22Rv1 (cell line): ENCODE results near the gene ARX.

ENCODE experiments used
- H3K27ac ChIP-seq: fragments of 450-650 bp; 2 replicates; pipeline ENCODE4 v1.5.1; 2017
- ZFX ChIP-seq: fragments of 450-650 bp; IDR thresholded peaks from 2 replicates; pipeline ENCODE4 v1.6.1; 2017; ENCODE audit warnings: antibody characterized with exemption, borderline replicate concordance
- TF ChIP-seq, protein P1 (sequence below): fragments of 450-650 bp; IDR thresholded peaks from 2 replicates; pipeline ENCODE4 v1.5.1; 2017; ENCODE audit warnings: mild to moderate bottlenecking

Gene ARX

GRCh38 chrX:25005034-25005381, 10.8 kb downstream of the ARX start:
- H3K27ac ChIP-seq: no peak overlapping the region
- TF ChIP-seq, protein P1, sequence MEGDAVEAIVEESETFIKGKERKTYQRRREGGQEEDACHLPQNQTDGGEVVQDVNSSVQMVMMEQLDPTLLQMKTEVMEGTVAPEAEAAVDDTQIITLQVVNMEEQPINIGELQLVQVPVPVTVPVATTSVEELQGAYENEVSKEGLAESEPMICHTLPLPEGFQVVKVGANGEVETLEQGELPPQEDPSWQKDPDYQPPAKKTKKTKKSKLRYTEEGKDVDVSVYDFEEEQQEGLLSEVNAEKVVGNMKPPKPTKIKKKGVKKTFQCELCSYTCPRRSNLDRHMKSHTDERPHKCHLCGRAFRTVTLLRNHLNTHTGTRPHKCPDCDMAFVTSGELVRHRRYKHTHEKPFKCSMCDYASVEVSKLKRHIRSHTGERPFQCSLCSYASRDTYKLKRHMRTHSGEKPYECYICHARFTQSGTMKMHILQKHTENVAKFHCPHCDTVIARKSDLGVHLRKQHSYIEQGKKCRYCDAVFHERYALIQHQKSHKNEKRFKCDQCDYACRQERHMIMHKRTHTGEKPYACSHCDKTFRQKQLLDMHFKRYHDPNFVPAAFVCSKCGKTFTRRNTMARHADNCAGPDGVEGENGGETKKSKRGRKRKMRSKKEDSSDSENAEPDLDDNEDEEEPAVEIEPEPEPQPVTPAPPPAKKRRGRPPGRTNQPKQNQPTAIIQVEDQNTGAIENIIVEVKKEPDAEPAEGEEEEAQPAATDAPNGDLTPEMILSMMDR: no peak
- TF ChIP-seq ZFX: no peak

GRCh38 chrX:25004485-25005032, 11.2 kb downstream of the ARX start:
- no peak overlapping the region for H3K27ac ChIP-seq
- TF ChIP-seq, protein P1: no peak

DNA sequence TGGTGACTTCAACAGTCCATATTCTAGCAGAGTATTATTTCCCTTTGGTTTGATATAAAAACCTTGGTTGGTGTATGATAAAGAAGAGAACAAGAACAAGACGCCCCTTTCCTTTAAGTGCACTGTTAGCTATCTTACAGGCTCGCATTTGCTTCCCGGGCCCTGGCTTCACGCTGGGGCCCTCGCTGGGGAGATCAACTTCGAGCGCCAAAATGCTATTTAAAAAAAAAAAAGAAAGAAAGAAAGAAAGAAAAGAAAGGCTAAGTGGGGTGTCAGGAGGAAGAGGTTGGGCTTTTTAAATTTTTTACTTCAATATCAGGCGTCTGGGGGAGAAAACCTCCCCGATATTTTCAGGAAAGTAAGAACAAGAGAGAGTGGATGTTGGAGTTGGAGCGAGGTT, 11.7 kb downstream of the ARX start:
- no peak overlapping the region for H3K27ac ChIP-seq
- no peak for TF ChIP-seq ZFX
- TF ChIP-seq, protein P1: no peak

DNA sequence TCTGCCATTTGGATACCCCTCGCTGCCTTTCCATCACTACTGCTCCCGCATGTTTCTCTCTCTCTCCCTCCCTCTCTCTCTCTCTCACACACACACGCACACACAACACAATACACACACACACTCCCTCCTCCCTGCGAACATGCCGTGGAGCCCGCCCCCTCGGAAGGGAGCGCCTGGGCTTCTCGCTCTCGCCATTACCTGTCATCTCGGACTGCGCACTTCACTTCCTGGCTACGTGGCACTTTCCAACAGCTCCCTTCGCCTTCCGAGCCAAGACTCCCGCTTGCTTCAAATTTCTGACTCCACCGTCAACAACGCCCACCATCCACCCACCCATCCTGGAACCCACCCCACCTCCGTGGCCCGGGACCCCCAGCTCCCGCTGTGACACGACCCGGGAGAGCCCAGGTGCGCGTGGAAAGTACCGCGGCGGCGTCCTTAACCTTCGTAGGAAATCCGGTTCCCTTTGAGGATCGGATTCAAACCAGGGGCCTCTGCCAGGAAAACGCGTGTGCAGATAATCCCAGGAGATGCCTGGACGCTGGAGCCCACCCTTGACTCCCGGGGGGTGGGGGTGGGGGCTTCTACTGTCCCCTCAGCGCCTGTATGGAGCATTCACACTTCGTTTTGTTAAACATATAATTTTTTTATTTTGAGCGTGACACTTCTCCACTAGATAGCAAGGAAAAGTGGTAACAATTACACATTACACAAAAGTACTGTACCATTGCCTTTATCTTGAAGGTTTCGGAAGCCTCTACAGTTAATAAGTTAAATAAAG, 12.5 kb downstream of the ARX start:
- no peak overlapping the region for H3K27ac ChIP-seq
- no peak for TF ChIP-seq ZFX
- TF ChIP-seq, protein P1: no peak

GRCh38 chrX:25002661-25003020, 13.1 kb downstream of the ARX start:
- TF ChIP-seq, protein P1: no peak
- no peak for TF ChIP-seq ZFX
- no peak overlapping the region for H3K27ac ChIP-seq

GRCh38 chrX:25001808-25002660, 13.7 kb downstream of the ARX start:
- H3K27ac ChIP-seq: no peak overlapping the region
- TF ChIP-seq, protein P1: no peak
- no peak for TF ChIP-seq ZFX

- TF ChIP-seq ZFX: no peak
- TF ChIP-seq, protein P1: no peak
- H3K27ac ChIP-seq: no peak overlapping the region
Observed at GRCh38 chrX:24999511-24999910, 16.3 kb downstream of the ARX start.
